Measurements from ENCODE around the gene FBXW10.
"Not testable (repeated sequence)": the region's sequence is repeated elsewhere in the genome, so short reads cannot be mapped to it uniquely, and the experiment has no call there.

DNA sequence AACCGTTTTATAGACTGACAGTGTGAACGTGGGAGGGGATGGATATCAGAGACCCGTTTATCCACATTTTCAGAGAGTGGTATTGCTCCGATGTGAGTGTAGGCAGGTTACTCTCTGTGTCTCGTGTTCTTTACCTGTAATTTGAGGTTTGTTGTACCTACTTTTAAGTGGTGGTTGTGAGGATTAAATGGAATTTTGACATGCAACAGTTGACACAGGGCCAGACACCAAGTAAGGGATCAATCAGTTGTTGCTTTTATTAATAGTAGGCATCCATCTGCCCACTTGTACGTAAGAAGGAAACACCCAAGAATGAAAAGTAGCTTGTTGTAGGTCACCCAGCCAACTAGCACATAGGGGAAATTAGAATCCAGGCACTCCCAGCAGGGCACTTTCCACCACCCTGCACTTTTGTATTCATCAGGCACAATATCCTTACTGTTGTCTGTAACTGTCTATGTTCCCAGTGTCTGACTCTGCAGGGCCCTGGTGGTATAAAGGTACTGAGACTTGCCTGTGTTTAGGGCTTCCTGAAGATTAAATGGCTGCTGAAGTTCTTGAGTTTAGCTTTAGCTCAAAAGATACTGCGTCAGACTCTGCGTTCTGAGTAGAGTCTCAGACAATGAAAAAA lies 45.3 kb upstream of the FBXW10 start:
- TF ChIP-seq CTCF, POLR2A (IDR thresholded peaks at IDR 0.05): not testable (repeated sequence)

All from Peyer's patch (tissue), 4 donors.